Measurements from ENCODE around the gene MMP24.

Gene MMP24

DNA sequence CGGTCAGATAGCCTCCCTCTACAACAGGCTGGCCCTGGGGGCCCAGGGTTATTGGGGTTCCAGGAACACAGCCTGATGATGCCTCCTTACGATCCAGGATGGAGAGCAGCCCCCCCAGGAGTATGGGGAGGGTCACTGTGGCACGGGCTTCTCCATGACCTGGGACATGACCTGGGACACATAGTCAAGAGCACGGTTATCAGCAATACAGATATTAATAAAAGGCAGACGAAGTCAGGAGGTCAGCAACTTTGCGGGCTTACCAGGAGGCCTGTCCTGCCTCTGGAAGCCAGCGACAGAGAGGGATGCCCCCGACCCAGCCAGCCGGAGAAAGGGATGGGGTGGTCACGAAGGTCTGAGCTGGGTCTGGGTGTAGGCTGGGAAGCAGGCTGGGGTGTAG lies 50.6 kb downstream of the MMP24 start:
- no peak for DNase-seq (ENCODE audit: extremely low read depth in 1 of 2, low read depth in 1 of 2)

DNA sequence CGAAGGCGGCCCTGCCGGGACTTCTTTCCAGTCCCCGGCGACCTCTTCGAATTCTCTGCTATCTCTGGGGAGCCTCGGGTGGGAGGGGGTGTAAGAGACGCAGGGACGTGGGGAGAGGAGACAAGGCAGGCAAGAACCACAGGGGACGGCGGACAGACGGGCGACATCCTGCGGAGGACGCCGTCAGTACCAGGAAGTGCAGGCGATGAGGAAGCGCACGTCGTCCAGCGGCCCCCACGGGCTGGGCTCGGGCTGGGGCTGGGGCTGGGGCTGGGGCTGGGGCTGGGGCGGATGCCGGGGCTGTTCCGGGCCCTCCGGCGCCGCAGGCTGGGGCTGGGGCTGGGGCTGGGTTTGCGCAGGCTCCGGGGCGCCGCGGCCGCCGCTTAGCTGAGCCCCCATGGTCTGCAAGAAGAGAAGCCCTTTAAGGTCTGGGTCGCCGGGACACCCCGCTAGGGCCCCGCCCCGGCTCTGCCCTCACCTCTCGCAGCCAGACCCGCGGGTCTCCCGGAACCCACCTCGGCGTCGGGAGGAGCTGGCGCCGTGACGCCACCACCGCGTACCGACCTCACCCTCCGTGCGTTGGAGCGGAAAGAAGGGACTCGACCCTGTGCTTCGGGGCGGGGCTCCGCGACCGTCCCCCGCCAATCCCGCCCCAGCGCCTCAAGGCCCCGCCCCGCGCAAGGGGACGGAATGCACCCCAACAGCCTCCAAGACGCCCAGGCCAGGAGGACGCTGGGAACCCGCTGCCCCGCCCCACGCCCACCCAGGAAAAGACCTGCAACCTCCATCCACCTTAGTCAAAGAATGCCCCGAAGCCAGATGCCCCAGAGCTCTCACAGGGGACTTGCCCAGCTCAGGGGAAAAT lies 51.3 kb downstream of the MMP24 start, which contains the start of gene MMP24OS:
Gene MMP24OS (minus strand): TSS at position 592 of the 865 bp plus-strand sequence. CDS start 193 bp downstream, at position 399.
- DNase-seq (ENCODE audit: extremely low read depth in 1 of 2, low read depth in 1 of 2): peak; percentile 85 to 90

GRCh38 chr20:35279040-35279439 lies 52.5 kb downstream of the MMP24 start:
- DNase-seq (ENCODE audit: extremely low read depth in 1 of 2, low read depth in 1 of 2): no peak

GRCh38 chr20:35279533-35280174 lies 53.2 kb downstream of the MMP24 start:
- DNase-seq (ENCODE audit: extremely low read depth in 1 of 2, low read depth in 1 of 2): no peak

GRCh38 chr20:35280523-35280922 lies 54.0 kb downstream of the MMP24 start:
- no peak for DNase-seq (ENCODE audit: extremely low read depth in 1 of 2, low read depth in 1 of 2)

DNA sequence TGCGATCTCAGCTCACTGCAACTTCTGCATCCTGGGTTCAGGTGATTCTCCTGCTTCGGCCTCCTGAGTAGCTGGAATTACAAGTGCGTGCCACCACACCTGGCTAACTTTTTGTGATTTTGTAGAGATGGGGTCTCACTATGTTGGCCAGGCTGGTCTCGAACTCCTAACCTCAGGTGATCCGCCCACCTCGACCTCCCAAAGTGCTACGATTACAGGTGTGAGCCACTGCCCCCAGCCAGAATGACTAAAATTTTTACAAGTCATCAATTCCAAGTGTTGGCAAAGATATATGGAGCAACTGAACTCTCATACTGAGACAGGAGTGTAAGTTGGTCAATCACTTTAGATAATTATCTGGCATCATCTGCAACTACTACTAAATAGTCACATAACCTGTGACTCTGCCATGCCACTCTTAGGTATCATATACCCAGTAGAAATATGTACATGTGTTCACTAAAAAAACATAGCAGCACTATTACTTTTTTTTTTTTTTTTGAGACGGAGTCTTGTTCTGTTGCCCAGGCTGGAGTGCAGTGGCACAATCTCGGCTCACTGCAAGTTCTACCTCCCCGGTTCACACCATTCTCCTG lies 55.1 kb downstream of the MMP24 start:
- no peak for DNase-seq (ENCODE audit: extremely low read depth in 1 of 2, low read depth in 1 of 2)

GRCh38 chr20:35283441-35284266 lies 57.2 kb downstream of the MMP24 start:
- DNase-seq (ENCODE audit: extremely low read depth in 1 of 2, low read depth in 1 of 2): no peak

DNA sequence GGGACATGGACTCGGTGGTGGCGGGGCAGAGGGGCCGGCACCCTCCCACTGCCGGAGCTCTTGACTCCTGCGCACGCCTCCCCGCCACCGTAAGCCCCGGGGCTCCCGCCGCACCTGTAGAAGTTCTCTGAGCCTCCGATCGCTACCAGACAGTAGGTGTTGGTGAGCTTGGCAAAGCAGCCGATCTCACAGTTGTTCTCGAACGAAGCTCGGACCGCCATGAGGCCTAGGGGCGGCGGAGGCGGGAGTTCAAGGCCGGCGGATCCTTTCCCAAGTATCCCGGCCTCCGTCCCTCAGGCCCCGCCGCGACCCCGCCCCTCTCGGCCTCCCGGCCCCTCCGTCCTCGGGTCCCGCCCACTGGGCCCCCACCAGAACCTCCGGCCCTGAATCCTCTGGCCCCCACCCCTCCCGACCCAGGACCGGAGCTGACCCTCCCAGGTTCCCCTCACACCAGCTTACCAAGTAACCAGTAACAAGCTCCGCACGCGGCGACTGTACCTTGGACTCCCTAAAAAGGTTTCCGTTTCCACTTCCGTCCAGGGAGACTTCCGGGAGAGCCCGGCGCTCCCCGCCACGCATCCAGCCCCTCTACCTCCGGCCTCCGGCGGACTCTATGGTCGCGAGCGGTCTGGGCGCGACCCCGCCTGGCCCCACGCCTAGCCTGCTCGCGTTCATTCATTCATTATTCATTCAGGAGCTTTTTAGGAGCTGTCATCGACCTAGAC lies 57.9 kb downstream of the MMP24 start, which contains the start of gene EIF6:
Gene EIF6 (minus strand): TSS at position 506 of the 725 bp plus-strand sequence. CDS start 285 bp downstream, at position 221.
- DNase-seq (ENCODE audit: extremely low read depth in 1 of 2, low read depth in 1 of 2): peak; percentile 60 to 79

- DNase-seq (ENCODE audit: extremely low read depth in 1 of 2, low read depth in 1 of 2): no peak
Measured at GRCh38 chr20:35284992-35285805, 58.7 kb downstream of the MMP24 start.

- DNase-seq (ENCODE audit: extremely low read depth in 1 of 2, low read depth in 1 of 2): no peak
Measured at GRCh38 chr20:35285806-35286076, 59.3 kb downstream of the MMP24 start.

GRCh38 chr20:35286077-35286898 lies 59.8 kb downstream of the MMP24 start:
- no peak for DNase-seq (ENCODE audit: extremely low read depth in 1 of 2, low read depth in 1 of 2)

DNA sequence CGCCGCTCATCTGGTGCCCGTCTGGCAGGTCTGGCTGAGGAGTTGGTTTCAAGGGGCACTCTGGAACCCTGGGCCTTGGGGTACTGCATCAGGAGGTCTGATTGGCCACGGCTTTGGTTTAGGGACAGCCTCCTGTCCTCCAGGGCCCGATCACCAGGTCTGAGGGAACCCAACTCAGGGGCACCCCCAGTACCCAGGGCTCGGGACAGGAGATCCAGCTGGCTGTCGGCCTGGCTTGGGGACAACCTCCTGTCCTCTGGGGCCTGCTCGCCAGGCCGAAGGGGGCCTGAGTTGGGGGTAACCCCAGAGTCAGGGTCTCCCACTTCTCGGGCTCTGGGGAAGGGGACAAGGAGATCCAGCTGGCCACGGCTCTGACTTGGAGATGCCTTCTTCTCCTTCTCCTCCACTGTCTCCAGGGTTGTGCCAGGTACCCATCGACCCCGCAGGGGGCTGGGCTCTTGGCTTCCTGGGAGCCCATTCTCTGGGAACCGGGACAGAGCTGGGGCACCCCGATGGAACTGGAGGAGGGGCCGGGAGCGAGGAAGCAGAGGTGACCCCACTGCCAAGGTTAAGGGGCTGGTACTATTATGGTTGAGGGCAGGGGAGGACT lies 60.5 kb downstream of the MMP24 start:
- DNase-seq (ENCODE audit: extremely low read depth in 1 of 2, low read depth in 1 of 2): no peak

DNA sequence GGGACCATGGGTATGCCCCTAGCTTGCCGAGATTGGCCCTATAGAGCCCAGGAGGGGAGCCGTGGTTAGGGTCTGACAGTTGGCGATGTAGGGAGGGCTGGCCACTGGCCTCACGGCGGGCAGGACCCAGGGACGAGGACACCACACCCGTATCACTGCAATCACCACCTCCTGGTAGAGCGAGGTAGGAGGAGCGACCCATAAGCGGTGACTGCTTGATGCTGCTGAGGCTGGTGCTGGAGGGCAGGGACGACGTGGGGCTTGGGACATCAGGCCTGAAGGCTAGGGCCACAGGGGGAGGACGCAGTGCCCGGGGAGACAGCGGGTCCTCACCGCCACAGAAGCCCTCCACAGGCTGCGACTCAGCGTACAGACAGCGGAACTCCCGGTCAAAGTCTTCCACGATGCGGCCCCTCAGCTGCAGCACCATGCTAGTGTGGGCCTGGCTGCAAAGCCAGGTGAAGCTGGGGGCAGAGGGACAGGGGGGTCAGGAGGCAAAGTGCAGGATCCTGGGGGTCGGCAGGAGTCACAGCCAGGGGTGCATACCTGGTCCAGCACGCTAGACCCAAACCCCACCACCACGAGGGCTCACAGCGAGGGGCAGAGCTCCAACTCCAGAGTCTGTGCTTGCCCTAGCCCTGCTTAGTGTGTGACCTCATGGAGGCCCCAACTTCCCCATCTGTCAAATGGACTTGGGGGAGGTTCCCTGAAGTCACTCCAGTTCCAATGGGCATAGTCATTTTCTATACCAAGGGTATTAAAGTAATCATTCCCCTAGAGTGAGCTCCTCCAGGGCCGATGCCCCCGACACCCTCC lies 61.2 kb downstream of the MMP24 start:
- no peak for DNase-seq (ENCODE audit: extremely low read depth in 1 of 2, low read depth in 1 of 2)

DNA sequence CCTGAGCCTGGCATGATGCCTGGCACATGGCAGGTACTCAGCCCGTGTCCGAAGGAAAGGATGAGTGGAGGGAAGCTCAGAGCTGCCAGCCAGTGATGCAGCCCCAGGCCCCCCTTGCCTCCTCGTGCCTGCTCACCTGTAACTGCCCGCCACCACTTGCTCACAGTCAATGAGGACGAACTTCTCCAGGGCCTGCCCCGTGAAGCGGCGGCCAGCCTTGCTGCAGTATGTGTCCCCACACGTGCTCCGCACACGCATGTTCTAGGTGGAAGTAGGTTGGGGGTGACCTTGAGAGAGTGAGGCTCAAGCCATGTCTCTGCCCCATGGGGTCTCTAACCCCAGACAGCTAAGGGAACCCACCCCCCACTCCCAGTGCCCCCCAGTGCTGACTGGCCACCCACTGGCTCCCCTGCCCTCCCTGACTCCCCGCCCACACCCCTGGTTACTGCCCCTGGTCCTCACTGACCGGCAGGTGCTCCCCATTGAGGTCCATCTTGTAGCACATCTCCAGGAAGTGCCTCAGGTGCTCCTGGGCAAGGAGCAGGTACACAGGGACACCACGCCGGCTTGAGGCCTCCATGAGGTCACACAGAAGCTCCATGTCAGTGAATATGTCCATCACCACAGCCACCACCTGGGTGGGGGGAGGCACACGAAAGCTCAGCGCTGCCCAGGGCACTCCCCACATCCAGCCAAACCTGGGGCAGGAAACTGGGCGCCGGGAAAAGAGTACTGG lies 62.0 kb downstream of the MMP24 start:
- no peak for DNase-seq (ENCODE audit: extremely low read depth in 1 of 2, low read depth in 1 of 2)

- no peak for DNase-seq (ENCODE audit: extremely low read depth in 1 of 2, low read depth in 1 of 2)
Measured at GRCh38 chr20:35290186-35290886, 63.8 kb downstream of the MMP24 start.

- no peak for DNase-seq (ENCODE audit: extremely low read depth in 1 of 2, low read depth in 1 of 2)
Measured at GRCh38 chr20:35290887-35291417, 64.5 kb downstream of the MMP24 start.

All from stimulated activated CD8-positive, alpha-beta memory T cell treated with anti-CD3 and anti-CD28 coated beads, Interleukin-7, amount 100 ng/mL, for 48 hours (primary cell).